NCI-H2107 treated with DMSO at 0.1 percent for 48 hours (cell line): Measurements from ENCODE around the gene KCP.

ENCODE experiments used
- DNase-seq: peaks from one replicate; lab custom pipeline; 2025; ENCODE audit not compliant: unreplicated experiment; lab: John Stamatoyannopoulos, UW

Gene KCP

DNA sequence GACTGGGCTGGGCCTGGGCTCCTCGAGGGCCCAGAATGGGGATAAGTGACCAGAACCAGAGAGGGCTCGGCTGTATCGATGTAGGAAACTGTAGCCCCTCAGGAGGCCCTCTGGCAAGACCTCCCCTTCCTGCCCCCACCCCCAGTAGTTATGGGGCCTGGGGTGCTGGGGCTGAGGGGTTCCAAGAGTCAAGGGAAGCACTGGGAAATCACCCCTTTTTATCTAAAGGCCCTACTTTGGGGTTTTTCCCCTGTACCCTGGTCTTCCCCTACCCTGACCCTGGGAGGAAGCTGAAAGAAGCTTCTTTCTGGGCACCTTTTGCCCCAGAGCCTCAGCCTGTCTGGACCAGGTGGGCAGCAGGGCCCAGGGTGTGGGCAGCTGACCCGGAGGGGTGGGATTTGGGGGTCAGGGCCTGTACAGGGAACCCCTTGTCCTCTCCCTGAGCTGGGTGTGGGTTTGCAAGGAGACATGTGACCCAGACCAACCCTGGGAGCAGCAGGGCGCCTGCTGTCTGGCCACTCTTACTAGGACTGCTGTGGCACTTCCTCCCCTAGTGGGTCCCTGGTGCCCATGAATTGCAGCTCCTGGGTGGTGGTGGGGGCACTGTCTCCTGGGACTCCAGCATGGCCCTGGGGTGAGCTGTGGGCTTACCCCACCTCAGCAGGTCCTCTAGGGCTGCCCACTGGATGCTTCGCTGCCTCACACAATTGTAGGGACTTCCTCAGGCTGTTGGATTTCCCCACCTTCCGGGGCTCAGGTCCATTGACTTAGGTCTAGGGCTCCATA is 28.8 kb upstream of the KCP start:
- no peak for DNase-seq

DNA sequence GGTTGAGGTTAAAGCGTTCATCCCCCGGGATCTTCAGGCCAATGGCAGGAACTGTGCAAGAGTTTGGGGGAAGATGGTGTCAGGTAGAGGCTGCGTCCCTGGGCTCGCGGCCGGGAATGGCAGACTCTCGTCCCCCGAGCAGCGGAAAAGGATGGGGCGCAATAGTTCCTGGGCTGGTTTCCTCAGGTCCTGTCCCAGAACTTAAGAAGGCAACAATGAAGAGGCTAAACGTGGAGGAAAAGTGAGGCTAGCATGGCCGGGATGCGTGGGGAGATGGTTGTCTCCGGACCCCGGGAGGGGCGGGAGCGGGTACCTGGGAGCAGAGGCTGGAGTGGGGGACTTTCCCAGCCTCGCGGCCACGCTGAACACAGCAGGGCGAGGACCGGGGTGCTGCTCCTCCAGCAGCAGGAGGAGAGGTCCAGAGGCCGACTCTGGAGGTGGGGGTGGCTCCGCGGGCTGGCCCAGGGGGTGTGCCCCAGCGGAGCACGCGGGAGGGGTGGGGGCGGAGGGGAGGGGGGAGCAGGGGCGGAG is 28.1 kb upstream of the KCP start:
- no peak for DNase-seq

DNA sequence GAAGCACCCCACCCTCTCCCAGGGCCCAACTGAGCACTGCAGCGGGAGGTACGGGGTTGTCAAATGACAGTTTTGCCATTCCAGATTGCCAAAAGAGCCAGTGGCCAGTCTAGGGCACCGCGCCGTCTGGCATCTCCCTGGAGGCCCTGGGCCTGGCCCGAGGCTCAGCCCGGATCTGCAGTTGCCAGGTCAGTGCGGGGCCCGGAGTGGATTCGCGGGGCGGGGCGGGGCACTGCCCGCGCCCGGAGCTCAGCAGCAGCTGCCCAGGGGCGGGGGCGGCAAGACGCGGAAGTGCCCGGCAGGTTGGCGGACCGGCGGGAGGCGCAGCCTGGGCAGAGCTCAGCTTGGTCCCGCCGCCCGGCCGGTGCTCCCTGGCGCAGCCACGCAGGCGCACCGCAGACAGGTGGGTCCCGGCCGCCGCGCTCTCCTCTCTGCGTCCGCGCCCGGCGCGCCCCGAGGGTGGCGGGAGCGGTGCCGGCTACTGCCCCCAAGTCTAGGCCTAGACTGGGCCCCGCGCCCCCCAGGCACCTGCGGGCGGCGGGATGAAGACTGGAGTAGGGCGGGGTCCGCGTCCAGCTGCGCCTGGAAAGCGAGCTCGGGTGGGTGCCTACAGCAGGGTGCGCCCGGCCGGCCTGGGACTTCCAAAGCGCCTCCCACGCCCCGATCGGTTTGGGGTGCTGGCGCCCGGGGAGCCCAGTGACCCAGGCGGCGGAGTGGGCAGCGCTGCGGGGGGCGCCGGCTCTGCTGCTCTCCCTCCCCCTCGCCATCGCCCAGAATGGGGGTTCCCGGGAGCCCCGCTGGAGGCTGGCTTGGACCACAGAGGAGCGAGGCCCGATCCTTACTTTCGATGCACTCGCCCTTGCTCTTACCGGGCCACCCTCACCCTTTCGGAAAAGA is 27.4 kb upstream of the KCP start, which contains the start of gene IRF5:
Gene IRF5, plus strand, starts transcription at position 281 of the 897 bp plus-strand sequence. CDS start 4,155 bp downstream, outside the sequence.
- DNase-seq, result peak; percentile 15

- no peak for DNase-seq
Measured at GRCh38 chr7:128937271-128937646, 26.8 kb upstream of the KCP start.

DNA sequence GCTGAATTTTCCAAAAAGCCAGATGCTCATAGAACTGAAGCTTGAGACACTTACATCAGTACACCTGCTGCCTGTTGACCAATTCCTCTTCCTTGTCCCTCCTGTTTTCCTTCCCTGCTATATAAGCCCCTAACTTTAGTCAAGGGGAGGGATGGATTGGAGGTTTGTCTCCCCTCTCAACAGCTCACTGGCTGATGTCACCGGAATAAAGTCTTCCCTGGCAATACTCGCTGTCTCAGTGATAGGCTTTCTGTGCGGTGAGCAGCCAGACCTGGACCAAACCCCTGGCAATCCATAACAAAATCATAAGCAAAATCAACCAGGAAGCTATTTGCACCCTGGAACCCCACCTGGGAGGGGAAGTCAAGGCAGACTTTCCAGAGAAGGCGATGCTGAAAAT is 26.3 kb upstream of the KCP start:
- no peak for DNase-seq

- DNase-seq, result no peak
Measured at GRCh38 chr7:128935342-128935730, 24.8 kb upstream of the KCP start.

DNA sequence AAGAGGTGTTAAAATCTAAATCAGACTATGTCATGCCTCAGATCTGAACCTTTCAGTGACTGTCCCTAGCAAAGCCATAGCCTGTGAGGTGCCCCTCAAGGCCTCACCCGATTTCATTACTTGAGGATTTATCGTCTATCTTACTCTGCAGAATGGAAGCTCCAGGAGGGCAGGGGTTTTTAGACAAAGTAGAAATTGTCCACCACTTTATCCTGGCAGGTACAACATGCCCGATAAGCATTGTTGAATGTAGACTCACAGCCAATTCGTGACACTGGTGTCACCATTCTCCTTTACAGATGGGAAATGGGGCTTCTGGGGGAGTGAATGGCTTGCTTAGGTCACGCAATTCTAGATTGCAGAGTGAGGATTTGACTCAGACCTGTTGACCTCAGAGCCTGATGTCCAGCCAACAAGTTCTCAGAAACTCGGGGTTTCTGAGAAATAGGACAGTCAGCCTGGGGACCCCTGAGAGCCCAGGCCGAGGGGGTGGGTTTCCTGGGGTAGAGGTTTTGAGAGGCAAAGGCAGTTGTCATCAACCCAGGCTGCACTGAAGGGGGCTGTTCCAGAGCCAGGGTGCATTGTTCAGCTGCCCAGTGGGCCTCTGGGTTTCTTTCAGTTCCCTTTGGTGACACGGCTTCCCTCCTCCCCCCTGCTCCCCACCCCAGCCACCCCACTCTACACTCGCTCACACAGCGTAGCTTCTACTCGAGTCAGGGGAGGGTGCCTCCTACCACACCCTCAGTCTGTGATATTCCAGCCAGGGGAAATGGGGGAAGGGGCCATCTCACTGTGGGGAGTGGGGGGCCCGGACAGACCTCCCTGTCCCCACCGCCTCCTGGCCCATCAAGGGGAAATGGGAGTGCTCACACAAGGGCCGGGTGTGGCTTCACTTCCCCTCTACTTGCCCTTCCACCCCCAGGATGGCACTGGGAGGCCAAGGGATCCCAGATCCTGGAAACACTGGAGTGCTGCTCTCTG is 24.1 kb upstream of the KCP start:
- no peak for DNase-seq

- no peak for DNase-seq
Measured at GRCh38 chr7:128933180-128933891, 22.8 kb upstream of the KCP start.

DNA sequence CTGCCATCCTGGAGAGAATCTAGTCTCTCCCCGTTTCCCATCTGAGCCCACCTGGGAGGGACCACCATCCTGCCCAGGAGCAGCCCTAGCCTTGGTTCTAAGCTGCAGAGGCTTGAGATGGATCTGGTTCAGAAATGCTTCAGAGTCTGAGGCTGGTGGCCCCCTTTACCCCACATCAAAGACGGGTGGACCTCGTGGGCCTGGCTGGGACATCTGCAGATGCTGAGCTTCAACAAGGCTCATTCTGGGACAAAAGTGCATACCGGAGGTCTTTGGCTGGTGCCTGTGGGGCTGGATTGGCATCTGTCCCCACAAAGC is 22.3 kb upstream of the KCP start:
- no peak for DNase-seq

DNA sequence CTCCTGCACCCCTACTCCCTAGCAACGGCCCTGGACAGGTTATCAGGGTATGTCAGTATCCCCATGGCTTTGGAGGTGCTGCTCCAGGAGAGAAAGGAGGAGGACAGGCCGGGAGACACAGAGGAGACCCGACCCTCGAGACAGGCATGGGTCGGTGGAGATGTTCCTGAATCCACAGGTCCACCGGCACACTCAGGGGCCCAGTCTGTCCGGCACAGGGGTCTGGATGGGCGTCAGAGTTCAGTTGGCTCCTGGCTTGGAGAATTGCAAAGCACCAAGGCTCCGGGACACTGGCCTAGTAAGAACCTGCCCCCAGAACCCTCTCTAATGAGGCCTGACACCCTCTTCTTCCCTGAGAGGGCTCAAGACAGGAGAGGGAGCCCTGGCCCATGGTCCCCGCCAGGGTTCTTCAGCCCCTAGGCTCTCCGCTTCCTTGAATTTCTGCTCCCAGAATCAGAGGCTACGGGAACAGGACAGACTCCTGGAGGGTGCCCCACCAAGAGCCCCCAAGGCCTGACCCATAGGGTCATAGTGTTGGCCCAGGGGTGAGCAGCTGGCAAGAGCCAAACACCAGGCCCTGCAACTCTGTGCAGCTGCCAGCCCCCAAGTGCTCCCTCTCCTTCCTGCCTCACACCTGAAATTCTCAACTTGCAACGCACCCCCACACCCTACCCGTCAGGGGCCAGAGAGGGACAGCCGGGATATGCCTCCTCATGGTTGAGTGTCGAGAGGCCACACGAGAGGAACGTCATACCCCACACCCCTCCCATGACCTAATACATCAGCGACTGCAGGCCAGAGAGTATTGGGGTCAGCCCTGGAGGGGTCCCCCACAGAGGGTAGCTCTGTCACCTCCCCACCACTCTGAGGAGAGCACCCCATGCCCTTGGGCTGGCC is 21.7 kb upstream of the KCP start:
- DNase-seq, result no peak

- DNase-seq, result no peak
Measured at GRCh38 chr7:128931190-128931798, 20.8 kb upstream of the KCP start.

- DNase-seq, result no peak
Measured at GRCh38 chr7:128928882-128929788, 18.6 kb upstream of the KCP start.

- DNase-seq, result no peak
Measured at GRCh38 chr7:128928159-128928813, 17.8 kb upstream of the KCP start.

DNA sequence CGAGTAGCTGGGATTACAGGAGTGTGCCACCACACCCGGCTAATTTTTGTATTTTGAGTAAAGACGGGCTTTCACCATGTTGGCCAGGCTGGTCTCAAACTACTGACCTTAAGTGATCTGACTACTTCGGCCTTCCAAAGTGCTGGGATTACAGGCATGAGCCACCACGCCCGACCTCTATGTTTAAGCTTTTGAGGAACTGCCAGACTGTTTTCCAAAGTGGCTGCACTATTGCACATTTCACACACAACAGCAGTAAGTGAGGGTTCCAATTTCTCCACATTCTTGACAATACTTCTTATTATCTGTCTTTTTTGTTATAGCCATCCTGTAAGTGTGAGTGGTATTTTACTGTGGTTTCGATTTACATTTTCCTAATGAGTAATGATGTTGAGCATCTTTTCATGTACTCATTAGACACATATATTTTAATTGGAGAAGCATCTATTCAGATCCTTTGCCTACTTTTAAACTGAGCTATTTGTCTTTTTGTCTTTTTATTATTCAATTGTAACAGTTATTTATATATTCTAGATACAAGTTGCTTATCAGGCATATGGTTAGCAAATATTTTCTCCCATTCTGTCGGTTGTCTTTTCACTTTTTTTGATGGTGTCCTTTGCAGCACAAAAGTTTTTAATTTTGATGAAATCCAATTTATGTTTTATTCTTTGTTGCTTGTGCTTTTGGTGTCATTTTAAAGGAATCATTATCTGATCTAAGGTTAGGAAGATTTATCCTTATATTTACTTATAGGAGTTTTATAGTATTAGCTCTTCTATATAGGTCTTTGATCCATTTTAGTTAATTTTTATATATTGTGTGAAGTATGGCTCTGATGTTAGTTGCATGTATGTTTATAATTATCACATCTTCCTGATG is 14.4 kb upstream of the KCP start:
- DNase-seq, result no peak

GRCh38 chr7:128923411-128923800 is 12.9 kb upstream of the KCP start:
- no peak for DNase-seq
